Hippocampal formation (tissue), 2 donors: ENCODE measurements around the gene CYB5R4.

Experiments used
- DNase-seq, 2 donors: peaks; one replicate each; lab custom pipeline; 2025; lab: John Stamatoyannopoulos, UW

The CYB5R4 gene

GRCh38 chr6:83984411-83984810 is 124.9 kb downstream of the CYB5R4 start:
- no peak for DNase-seq

DNA sequence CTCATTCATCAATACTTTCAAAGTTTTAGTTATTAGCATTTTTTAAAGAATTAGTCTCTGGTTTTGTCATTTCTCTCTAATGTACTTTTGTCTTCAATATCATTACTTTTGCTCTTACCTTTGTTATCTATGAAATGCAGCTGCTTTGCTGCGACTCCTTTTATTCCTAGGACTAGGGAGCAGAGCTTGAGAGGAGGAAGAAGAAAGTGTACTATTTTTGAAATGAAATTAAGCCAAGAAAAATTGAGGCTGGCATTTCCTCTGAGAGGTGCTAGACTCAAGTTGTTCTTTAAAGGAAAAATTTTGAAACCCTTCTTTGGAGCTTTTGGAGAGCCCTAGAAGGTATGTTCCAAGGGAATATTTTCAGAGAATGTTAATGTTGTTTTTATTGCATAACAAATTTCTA is 125.8 kb downstream of the CYB5R4 start:
- DNase-seq = no peak

GRCh38 chr6:83985715-83986114 is 126.2 kb downstream of the CYB5R4 start:
- DNase-seq = no peak

GRCh38 chr6:83998021-83998584 is 138.6 kb downstream of the CYB5R4 start:
- no peak for DNase-seq

DNA sequence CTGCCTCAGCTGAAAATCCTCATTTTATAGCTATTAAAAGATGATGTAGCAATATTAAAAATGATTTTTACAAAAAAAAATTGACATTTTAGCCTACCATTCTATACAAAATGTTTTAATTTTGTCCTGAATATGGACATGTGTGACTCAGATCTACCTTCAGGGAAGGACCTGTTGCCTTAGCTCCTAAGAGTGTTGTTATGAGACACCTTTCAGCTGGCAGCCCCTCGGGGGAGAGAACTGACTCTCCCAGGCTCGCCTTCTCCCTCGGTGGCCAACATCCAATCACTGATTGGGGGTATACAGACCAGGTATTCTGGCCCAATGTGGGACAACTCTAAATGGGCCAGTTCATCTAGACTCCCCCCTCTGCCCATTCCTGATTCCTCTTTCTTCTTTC is 141.6 kb downstream of the CYB5R4 start:
- DNase-seq = no peak

GRCh38 chr6:84002226-84002625 is 142.7 kb downstream of the CYB5R4 start:
- no peak for DNase-seq

GRCh38 chr6:84003131-84003530 is 143.6 kb downstream of the CYB5R4 start:
- DNase-seq = no peak

- DNase-seq = no peak
These were observed 144.2 kb downstream of the CYB5R4 start for GRCh38 chr6:84003654-84004053.

DNA sequence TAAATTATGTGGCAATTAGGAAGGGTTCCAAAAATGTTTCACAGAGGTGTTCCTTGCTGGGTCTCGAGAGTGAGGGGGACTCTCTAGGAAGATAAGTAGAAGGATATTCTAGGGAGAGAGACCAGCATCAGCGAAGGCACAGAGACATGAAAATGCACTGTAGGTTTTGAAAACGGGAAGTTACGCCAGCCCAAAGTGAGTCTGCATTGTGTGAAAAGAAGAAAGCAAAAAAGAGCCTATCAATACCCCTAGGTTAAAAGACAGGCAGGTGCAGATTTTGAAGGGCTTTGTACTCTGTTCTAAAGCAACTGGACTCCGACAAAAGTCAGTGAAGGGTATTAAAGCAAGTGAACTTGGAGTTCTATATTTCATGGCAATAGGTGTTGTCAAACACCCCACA is 148.4 kb downstream of the CYB5R4 start:
- no peak for DNase-seq

GRCh38 chr6:84013354-84013753 is 153.9 kb downstream of the CYB5R4 start:
- no peak for DNase-seq

- no peak for DNase-seq
These were observed 154.4 kb downstream of the CYB5R4 start for GRCh38 chr6:84013931-84014330.

GRCh38 chr6:84016029-84016428 is 156.5 kb downstream of the CYB5R4 start:
- DNase-seq = no peak
